ENCODE data around the gene ACBD4. TPM values are rescaled to one million over a fixed set of nuclear protein-coding genes. Genes with fewer than 3 reads are reported as not detected.
A peak's percentile ranks its signal among the peaks of the same experiment; 100 is the strongest.

ACBD4 gene
- total and polyA plus RNA-seq, 2 of the 13 experiments (the other 11 are each of a cell fraction or from before 2014, with no cell fraction given) = 16.1 to 26.9 TPM

DNA sequence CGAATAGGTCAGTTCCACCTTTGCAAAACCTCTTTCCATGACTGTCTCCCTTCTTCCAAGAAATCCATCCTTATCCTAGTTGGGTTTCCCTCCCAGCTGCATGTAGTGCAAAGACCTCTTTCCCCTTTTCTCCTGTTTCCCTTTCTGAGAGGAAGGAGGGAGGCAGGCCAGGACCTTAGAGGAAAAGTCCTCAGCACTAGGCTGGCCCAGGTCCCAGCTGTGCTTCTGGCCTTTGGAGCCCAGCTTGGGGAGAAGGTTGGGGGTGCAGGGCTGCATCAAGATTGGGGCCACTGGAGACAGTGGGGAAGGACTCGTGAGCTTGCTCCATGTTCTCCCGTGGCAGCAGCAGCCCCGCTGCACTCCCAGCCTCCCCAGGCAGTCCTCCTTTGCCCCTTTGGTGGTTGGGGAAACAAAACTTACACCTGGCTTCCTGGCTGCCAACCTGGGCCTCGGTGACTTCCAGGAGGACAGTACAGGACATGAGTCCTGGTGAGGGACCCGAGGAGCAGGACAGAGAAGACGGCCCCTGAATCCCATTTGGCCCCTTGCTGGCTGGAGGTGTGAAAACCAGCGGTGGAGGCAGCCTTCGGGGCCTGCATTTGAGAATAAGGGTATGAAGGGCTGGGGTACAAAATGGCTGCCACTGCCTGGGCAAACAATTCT, 26.7 kb downstream of the ACBD4 start (continued):
- TF ChIP-seq, protein P1, sequence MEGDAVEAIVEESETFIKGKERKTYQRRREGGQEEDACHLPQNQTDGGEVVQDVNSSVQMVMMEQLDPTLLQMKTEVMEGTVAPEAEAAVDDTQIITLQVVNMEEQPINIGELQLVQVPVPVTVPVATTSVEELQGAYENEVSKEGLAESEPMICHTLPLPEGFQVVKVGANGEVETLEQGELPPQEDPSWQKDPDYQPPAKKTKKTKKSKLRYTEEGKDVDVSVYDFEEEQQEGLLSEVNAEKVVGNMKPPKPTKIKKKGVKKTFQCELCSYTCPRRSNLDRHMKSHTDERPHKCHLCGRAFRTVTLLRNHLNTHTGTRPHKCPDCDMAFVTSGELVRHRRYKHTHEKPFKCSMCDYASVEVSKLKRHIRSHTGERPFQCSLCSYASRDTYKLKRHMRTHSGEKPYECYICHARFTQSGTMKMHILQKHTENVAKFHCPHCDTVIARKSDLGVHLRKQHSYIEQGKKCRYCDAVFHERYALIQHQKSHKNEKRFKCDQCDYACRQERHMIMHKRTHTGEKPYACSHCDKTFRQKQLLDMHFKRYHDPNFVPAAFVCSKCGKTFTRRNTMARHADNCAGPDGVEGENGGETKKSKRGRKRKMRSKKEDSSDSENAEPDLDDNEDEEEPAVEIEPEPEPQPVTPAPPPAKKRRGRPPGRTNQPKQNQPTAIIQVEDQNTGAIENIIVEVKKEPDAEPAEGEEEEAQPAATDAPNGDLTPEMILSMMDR (CRISPR knock-in tag; IDR thresholded peaks at IDR 0.05) = no peak
- TF ChIP-seq ESRRA (CRISPR knock-in tag; IDR thresholded peaks at IDR 0.05; ENCODE audit: low read depth) (no peak; the same call in 1 of the 2 replicates), ZSCAN29 (CRISPR knock-in tag; conservative IDR thresholded peaks at IDR 0.05) (no peak), CHD4 (IDR thresholded peaks at IDR 0.05; ENCODE audit: borderline replicate concordance, low read length) (no peak), CC2D1A (CRISPR knock-in tag; IDR thresholded peaks at IDR 0.05) (peak; percentile 96), HOXA3 (CRISPR knock-in tag; IDR thresholded peaks at IDR 0.05) (peak; percentile 26; the same call in 1 of the 2 replicates), NR2F1 (CRISPR knock-in tag; IDR thresholded peaks at IDR 0.05) (no peak), ZNF746 (CRISPR knock-in tag; IDR thresholded peaks at IDR 0.05) (no peak), THYN1 (CRISPR knock-in tag; IDR thresholded peaks at IDR 0.05; ENCODE audit: borderline replicate concordance, low read depth) (no peak)
- TF ChIP-seq, protein P2, sequence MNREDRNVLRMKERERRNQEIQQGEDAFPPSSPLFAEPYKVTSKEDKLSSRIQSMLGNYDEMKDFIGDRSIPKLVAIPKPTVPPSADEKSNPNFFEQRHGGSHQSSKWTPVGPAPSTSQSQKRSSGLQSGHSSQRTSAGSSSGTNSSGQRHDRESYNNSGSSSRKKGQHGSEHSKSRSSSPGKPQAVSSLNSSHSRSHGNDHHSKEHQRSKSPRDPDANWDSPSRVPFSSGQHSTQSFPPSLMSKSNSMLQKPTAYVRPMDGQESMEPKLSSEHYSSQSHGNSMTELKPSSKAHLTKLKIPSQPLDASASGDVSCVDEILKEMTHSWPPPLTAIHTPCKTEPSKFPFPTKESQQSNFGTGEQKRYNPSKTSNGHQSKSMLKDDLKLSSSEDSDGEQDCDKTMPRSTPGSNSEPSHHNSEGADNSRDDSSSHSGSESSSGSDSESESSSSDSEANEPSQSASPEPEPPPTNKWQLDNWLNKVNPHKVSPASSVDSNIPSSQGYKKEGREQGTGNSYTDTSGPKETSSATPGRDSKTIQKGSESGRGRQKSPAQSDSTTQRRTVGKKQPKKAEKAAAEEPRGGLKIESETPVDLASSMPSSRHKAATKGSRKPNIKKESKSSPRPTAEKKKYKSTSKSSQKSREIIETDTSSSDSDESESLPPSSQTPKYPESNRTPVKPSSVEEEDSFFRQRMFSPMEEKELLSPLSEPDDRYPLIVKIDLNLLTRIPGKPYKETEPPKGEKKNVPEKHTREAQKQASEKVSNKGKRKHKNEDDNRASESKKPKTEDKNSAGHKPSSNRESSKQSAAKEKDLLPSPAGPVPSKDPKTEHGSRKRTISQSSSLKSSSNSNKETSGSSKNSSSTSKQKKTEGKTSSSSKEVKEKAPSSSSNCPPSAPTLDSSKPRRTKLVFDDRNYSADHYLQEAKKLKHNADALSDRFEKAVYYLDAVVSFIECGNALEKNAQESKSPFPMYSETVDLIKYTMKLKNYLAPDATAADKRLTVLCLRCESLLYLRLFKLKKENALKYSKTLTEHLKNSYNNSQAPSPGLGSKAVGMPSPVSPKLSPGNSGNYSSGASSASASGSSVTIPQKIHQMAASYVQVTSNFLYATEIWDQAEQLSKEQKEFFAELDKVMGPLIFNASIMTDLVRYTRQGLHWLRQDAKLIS (CRISPR knock-in tag; IDR thresholded peaks at IDR 0.05) = 0 out of 2 replicates have a peak, but pooled peaks have one; percentile 37
- TF ChIP-seq, protein P3, sequence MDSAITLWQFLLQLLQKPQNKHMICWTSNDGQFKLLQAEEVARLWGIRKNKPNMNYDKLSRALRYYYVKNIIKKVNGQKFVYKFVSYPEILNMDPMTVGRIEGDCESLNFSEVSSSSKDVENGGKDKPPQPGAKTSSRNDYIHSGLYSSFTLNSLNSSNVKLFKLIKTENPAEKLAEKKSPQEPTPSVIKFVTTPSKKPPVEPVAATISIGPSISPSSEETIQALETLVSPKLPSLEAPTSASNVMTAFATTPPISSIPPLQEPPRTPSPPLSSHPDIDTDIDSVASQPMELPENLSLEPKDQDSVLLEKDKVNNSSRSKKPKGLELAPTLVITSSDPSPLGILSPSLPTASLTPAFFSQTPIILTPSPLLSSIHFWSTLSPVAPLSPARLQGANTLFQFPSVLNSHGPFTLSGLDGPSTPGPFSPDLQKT (CRISPR knock-in tag; IDR thresholded peaks at IDR 0.05; ENCODE audit: borderline replicate concordance) = no peak
- TF ChIP-seq, protein P4, sequence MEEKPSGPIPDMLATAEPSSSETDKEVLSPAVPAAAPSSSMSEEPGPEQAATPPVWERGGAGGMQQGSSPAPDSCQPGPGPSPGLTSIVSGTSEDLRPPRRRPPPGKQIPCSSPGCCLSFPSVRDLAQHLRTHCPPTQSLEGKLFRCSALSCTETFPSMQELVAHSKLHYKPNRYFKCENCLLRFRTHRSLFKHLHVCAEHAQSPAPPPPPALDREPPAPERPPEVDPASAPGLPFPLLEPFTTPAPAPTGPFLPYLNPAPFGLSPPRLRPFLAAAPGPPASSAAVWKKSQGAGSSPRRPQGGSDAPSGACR (CRISPR knock-in tag; IDR thresholded peaks at IDR 0.05) = no peak
- TF ChIP-seq, protein P5, sequence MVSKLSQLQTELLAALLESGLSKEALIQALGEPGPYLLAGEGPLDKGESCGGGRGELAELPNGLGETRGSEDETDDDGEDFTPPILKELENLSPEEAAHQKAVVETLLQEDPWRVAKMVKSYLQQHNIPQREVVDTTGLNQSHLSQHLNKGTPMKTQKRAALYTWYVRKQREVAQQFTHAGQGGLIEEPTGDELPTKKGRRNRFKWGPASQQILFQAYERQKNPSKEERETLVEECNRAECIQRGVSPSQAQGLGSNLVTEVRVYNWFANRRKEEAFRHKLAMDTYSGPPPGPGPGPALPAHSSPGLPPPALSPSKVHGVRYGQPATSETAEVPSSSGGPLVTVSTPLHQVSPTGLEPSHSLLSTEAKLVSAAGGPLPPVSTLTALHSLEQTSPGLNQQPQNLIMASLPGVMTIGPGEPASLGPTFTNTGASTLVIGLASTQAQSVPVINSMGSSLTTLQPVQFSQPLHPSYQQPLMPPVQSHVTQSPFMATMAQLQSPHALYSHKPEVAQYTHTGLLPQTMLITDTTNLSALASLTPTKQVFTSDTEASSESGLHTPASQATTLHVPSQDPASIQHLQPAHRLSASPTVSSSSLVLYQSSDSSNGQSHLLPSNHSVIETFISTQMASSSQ (IDR thresholded peaks at IDR 0.05; ENCODE audit: low read depth) = no peak
- TF ChIP-seq, protein P5 (CRISPR knock-in tag; IDR thresholded peaks at IDR 0.05; ENCODE audit: borderline replicate concordance) = no peak
- TF ChIP-seq, protein P6, sequence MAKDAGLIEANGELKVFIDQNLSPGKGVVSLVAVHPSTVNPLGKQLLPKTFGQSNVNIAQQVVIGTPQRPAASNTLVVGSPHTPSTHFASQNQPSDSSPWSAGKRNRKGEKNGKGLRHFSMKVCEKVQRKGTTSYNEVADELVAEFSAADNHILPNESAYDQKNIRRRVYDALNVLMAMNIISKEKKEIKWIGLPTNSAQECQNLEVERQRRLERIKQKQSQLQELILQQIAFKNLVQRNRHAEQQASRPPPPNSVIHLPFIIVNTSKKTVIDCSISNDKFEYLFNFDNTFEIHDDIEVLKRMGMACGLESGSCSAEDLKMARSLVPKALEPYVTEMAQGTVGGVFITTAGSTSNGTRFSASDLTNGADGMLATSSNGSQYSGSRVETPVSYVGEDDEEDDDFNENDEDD (CRISPR knock-in tag; IDR thresholded peaks at IDR 0.05; ENCODE audit: borderline replicate concordance) = no peak
